IPS-15b (cell line): Measurements from ENCODE around the gene TERT.
"Not testable (repeated sequence)": the region's sequence is repeated elsewhere in the genome, so short reads cannot be mapped to it uniquely, and the experiment has no call there.

Source experiments
- H3K27me3 ChIP-seq: one replicate; pipeline ENCODE4 v1.6.1; 2013; ENCODE audit warnings: low read length; ENCODE audit not compliant: control insufficient read depth, insufficient read depth
- H3K36me3 ChIP-seq: one replicate; pipeline ENCODE4 v1.6.1; 2013; ENCODE audit warnings: low read length; ENCODE audit not compliant: control insufficient read depth, insufficient read depth
- H3K4me1 ChIP-seq: one replicate; pipeline ENCODE4 v1.6.1; 2013; ENCODE audit warnings: mild to moderate bottlenecking, low read length; ENCODE audit not compliant: control insufficient read depth, insufficient read depth
- H3K4me3 ChIP-seq: one replicate; pipeline ENCODE4 v1.5.1; 2013; ENCODE audit warnings: low read depth, low read length
- H3K9ac ChIP-seq: one replicate; pipeline ENCODE4 v1.6.1; 2013; ENCODE audit warnings: low read depth, mild to moderate bottlenecking, low read length
- H3K9me3 ChIP-seq: one replicate; pipeline ENCODE4 v1.6.1; 2013; ENCODE audit warnings: mild to moderate bottlenecking, low read length; ENCODE audit not compliant: control insufficient read depth, insufficient read depth

The TERT gene

GRCh38 chr5:1285883-1286291 is 9.0 kb downstream of the TERT start:
- Histone ChIP-seq H3K4me1 (no peaks in the 10 kb centered on the region), H3K36me3 (peaks cover 15% of the 10 kb centered on the region), H3K27me3 (no peaks in the 10 kb centered on the region), H3K9me3 (no peaks in the 10 kb centered on the region), H3K4me3 (no peak overlapping the region), H3K9ac (no peak overlapping the region)

- H3K4me1 ChIP-seq: no peaks in the 10 kb centered on the region
- no peaks in the 10 kb centered on the region for H3K9me3 ChIP-seq
- H3K27me3 ChIP-seq: no peaks in the 10 kb centered on the region
- H3K9ac ChIP-seq: no peak overlapping the region
- no peak overlapping the region for H3K4me3 ChIP-seq
- H3K36me3 ChIP-seq: peaks cover 17% of the 10 kb centered on the region
These were observed 9.7 kb downstream of the TERT start for GRCh38 chr5:1285141-1285540.

- not testable (repeated sequence) for H3K9ac ChIP-seq, H3K4me1 ChIP-seq, H3K27me3 ChIP-seq, H3K9me3 ChIP-seq, H3K4me3 ChIP-seq
- H3K36me3 ChIP-seq: peaks cover 20% of the 10 kb centered on the region
These were observed 10.4 kb downstream of the TERT start for GRCh38 chr5:1284336-1284970.

- not testable (repeated sequence) for H3K4me3 ChIP-seq, H3K27me3 ChIP-seq, H3K4me1 ChIP-seq, H3K9ac ChIP-seq, H3K9me3 ChIP-seq
- peaks cover 23% of the 10 kb centered on the region for H3K36me3 ChIP-seq
These were observed 11.2 kb downstream of the TERT start for GRCh38 chr5:1283729-1284041.

- not testable (repeated sequence) for H3K4me3 ChIP-seq, H3K9ac ChIP-seq, H3K27me3 ChIP-seq, H3K4me1 ChIP-seq, H3K9me3 ChIP-seq
- peaks cover 25% of the 10 kb centered on the region for H3K36me3 ChIP-seq
These were observed 11.7 kb downstream of the TERT start for GRCh38 chr5:1282993-1283728.

GRCh38 chr5:1282131-1282992 is 12.5 kb downstream of the TERT start:
- H3K4me3 ChIP-seq: no peak overlapping the region
- peaks cover 29% of the 10 kb centered on the region for H3K36me3 ChIP-seq

GRCh38 chr5:1281038-1281882 is 13.6 kb downstream of the TERT start:
- Histone ChIP-seq H3K9ac (no peak overlapping the region), H3K4me1 (no peaks in the 10 kb centered on the region), H3K36me3 (peaks cover 29% of the 10 kb centered on the region), H3K27me3 (no peaks in the 10 kb centered on the region), H3K9me3 (no peaks in the 10 kb centered on the region), H3K4me3 (no peak overlapping the region)

More at GRCh38 chr5:1282131-1282992, 12.5 kb downstream of the TERT start:
- no peaks in the 10 kb centered on the region for H3K4me1 ChIP-seq
- H3K9ac ChIP-seq: no peak overlapping the region
- no peaks in the 10 kb centered on the region for H3K27me3 ChIP-seq
- no peaks in the 10 kb centered on the region for H3K9me3 ChIP-seq

GRCh38 chr5:1280177-1281037 is 14.5 kb downstream of the TERT start:
- no peaks in the 10 kb centered on the region for H3K4me1 ChIP-seq
- H3K27me3 ChIP-seq: no peaks in the 10 kb centered on the region
- no peaks in the 10 kb centered on the region for H3K9me3 ChIP-seq
- H3K4me3 ChIP-seq: no peak overlapping the region
- H3K9ac ChIP-seq: no peak overlapping the region
- H3K36me3 ChIP-seq: peaks cover 27% of the 10 kb centered on the region

GRCh38 chr5:1279443-1280151 is 15.3 kb downstream of the TERT start:
- Histone ChIP-seq H3K9ac (no peak overlapping the region), H3K4me3 (no peak overlapping the region), H3K27me3 (no peaks in the 10 kb centered on the region), H3K9me3 (no peaks in the 10 kb centered on the region), H3K36me3 (peaks cover 27% of the 10 kb centered on the region), H3K4me1 (no peaks in the 10 kb centered on the region)

- Histone ChIP-seq H3K9me3 (no peaks in the 10 kb centered on the region), H3K36me3 (peaks cover 27% of the 10 kb centered on the region), H3K9ac (no peak overlapping the region), H3K4me1 (no peaks in the 10 kb centered on the region), H3K4me3 (no peak overlapping the region), H3K27me3 (no peaks in the 10 kb centered on the region)
These were observed 16.0 kb downstream of the TERT start for GRCh38 chr5:1278656-1279442.
